HG02840 (cell line): Measurements from ENCODE around the gene KRTAP4-3.
"Not testable (repeated sequence)": the region's sequence is repeated elsewhere in the genome, so short reads cannot be mapped to it uniquely, and the experiment has no call there.

Experiments used
- ATAC-seq: cut with Tn5 transposase; IDR thresholded peaks from one replicate; pipeline ENCODE4 v1.9.1; 2021; ENCODE audit warnings: mild to moderate bottlenecking, moderate library complexity, moderate number of reproducible peaks; ENCODE audit not compliant: unreplicated experiment, low FRiP score

KRTAP4-3 gene

GRCh38 chr17:41168121-41168520 is at the start of gene KRTAP4-3:
KRTAP4-3 (minus strand) TSS chr17:41168221; CDS start chr17:41168172, 49 bp downstream.
- ATAC-seq, result no peak

GRCh38 chr17:41215681-41216080 is 47.7 kb upstream of the KRTAP4-3 start:
- no peak for ATAC-seq

GRCh38 chr17:41212524-41213169 is 44.6 kb upstream of the KRTAP4-3 start:
- no peak for ATAC-seq

- no peak for ATAC-seq
Measured at GRCh38 chr17:41211845-41212466, 43.9 kb upstream of the KRTAP4-3 start.

GRCh38 chr17:41199421-41200078 is 31.5 kb upstream of the KRTAP4-3 start:
- ATAC-seq, result no peak

- ATAC-seq, result no peak
Measured at GRCh38 chr17:41196068-41196467, 28.0 kb upstream of the KRTAP4-3 start.

- ATAC-seq, result no peak
Measured at GRCh38 chr17:41190328-41190727, 22.3 kb upstream of the KRTAP4-3 start.

- not testable (repeated sequence) for ATAC-seq
Measured at GRCh38 chr17:41189837-41190318, 21.9 kb upstream of the KRTAP4-3 start, which contains the start of gene KRTAP9-1. KRTAP9-1 (plus strand) TSS chr17:41189887; CDS start chr17:41189887, 0 bp downstream.

- ATAC-seq, result no peak
Measured at GRCh38 chr17:41186872-41187271, 18.9 kb upstream of the KRTAP4-3 start.

GRCh38 chr17:41185001-41185400 is 17.0 kb upstream of the KRTAP4-3 start:
- ATAC-seq, result no peak

- no peak for ATAC-seq
Measured at GRCh38 chr17:41184480-41184961, 16.5 kb upstream of the KRTAP4-3 start, which contains the start of gene KRTAP4-1. KRTAP4-1 (minus strand) TSS chr17:41184911; CDS start chr17:41184854, 57 bp downstream.

GRCh38 chr17:41178843-41179616 is 11.0 kb upstream of the KRTAP4-3 start:
- ATAC-seq, result no peak

- ATAC-seq, result no peak
Measured at GRCh38 chr17:41178341-41178740, 10.3 kb upstream of the KRTAP4-3 start.

GRCh38 chr17:41177727-41178271 is 9.8 kb upstream of the KRTAP4-3 start, which contains the start of gene KRTAP4-2:
KRTAP4-2 (minus strand) TSS chr17:41178221; CDS start chr17:41178164, 57 bp downstream.
- no peak for ATAC-seq

- no peak for ATAC-seq
Measured at GRCh38 chr17:41176744-41177387, 8.8 kb upstream of the KRTAP4-3 start.

GRCh38 chr17:41171886-41172285 is 3.9 kb upstream of the KRTAP4-3 start:
- no peak for ATAC-seq

- ATAC-seq, result no peak
Measured at GRCh38 chr17:41167561-41167960, 460 bp downstream of the KRTAP4-3 start.

GRCh38 chr17:41163828-41164227 is 4.2 kb downstream of the KRTAP4-3 start:
- ATAC-seq, result no peak

- ATAC-seq, result no peak
Measured at GRCh38 chr17:41160648-41161047, 7.4 kb downstream of the KRTAP4-3 start, which contains the start of gene KRTAP4-4. KRTAP4-4 (minus strand) TSS chr17:41160748; CDS start chr17:41160691, 57 bp downstream.
